Measurements from ENCODE around the gene MPIG6B.

The MPIG6B gene

GRCh38 chr6:31730631-31731086, 7.5 kb downstream of the MPIG6B start:
- ATAC-seq (replicated peaks) (no peak), DNase-seq (no peak)
- Mint-ChIP-seq H3K4me3 (peak overlapping the region; percentile 95 to 97), H3K27me3 (no peaks in the 10 kb centered on the region), H3K27ac (peak overlapping the region; percentile 81 to 83), H3K36me3 (ENCODE audit: insufficient read depth) (peaks cover 62% of the 10 kb centered on the region), H3K4me1 (ENCODE audit: low read depth in 2 of 2) (peaks cover 45 to 57% of the 10 kb centered on the region in 2 donors), H3K9me3 (no peaks in the 10 kb centered on the region)

- no peak overlapping the region for H3K4me3 Mint-ChIP-seq
- H3K27ac Mint-ChIP-seq: no peak overlapping the region
- H3K36me3 Mint-ChIP-seq (ENCODE audit: insufficient read depth): peaks cover 69% of the 10 kb centered on the region
- no peaks in the 10 kb centered on the region for H3K27me3 Mint-ChIP-seq
- no peaks in the 10 kb centered on the region for H3K9me3 Mint-ChIP-seq
- DNase-seq: no peak
- ATAC-seq (replicated peaks): no peak
- peaks cover 59 to 60% of the 10 kb centered on the region in 2 donors for H3K4me1 Mint-ChIP-seq (ENCODE audit: low read depth in 2 of 2)
These were observed 8.9 kb downstream of the MPIG6B start for GRCh38 chr6:31732029-31732428.

GRCh38 chr6:31733734-31734133, 10.6 kb downstream of the MPIG6B start:
- ATAC-seq (replicated peaks) (no peak), DNase-seq (no peak)
- H3K4me1 Mint-ChIP-seq (ENCODE audit: low read depth in 2 of 2): peaks cover 64 to 72% of the 10 kb centered on the region in 2 donors
- no peaks in the 10 kb centered on the region for H3K27me3 Mint-ChIP-seq
- H3K4me3 Mint-ChIP-seq: peak overlapping the region; percentile 95 to 97
- H3K9me3 Mint-ChIP-seq: no peaks in the 10 kb centered on the region
- peaks cover 73% of the 10 kb centered on the region for H3K36me3 Mint-ChIP-seq (ENCODE audit: insufficient read depth)
- H3K27ac Mint-ChIP-seq: peak overlapping the region in 1 of 2 donors; percentile 90

- no peak for DNase-seq
- Mint-ChIP-seq H3K36me3 (ENCODE audit: insufficient read depth) (peaks cover 72% of the 10 kb centered on the region), H3K27ac (peak overlapping the region; percentile 89 to 90), H3K4me3 (peak overlapping the region; percentile 95 to 97), H3K9me3 (no peaks in the 10 kb centered on the region), H3K27me3 (no peaks in the 10 kb centered on the region), H3K4me1 (ENCODE audit: low read depth in 2 of 2) (peaks cover 64 to 74% of the 10 kb centered on the region in 2 donors)
- peak; percentile 41 for ATAC-seq (replicated peaks)
These were observed 11.2 kb downstream of the MPIG6B start for GRCh38 chr6:31734247-31734820.

GRCh38 chr6:31734821-31735406, 11.7 kb downstream of the MPIG6B start:
- Mint-ChIP-seq H3K27ac (peak overlapping the region; percentile 89 to 90), H3K27me3 (no peaks in the 10 kb centered on the region), H3K36me3 (ENCODE audit: insufficient read depth) (peaks cover 75% of the 10 kb centered on the region), H3K4me1 (ENCODE audit: low read depth in 2 of 2) (peaks cover 66 to 76% of the 10 kb centered on the region in 2 donors), H3K4me3 (peak overlapping the region; percentile 95 to 97), H3K9me3 (no peaks in the 10 kb centered on the region)
- peak; percentile 34 to 41 (median 36) for DNase-seq
- ATAC-seq (replicated peaks): no peak

- no peaks in the 10 kb centered on the region for H3K27me3 Mint-ChIP-seq
- peaks cover 65 to 76% of the 10 kb centered on the region in 2 donors for H3K4me1 Mint-ChIP-seq (ENCODE audit: low read depth in 2 of 2)
These were observed 13.0 kb downstream of the MPIG6B start, which contains the start of gene CLIC1 for GRCh38 chr6:31736021-31736767. Gene CLIC1 (minus strand): TSS chr6:31736530. CDS start chr6:31736300, 230 bp downstream.

GRCh38 chr6:31736768-31737314, 13.7 kb downstream of the MPIG6B start:
- DNase-seq: no peak
- peaks cover 66% of the 10 kb centered on the region for H3K36me3 Mint-ChIP-seq (ENCODE audit: insufficient read depth)
- H3K4me3 Mint-ChIP-seq: peak overlapping the region; percentile 95 to 97
- H3K27me3 Mint-ChIP-seq: no peaks in the 10 kb centered on the region
- H3K9me3 Mint-ChIP-seq: no peaks in the 10 kb centered on the region
- no peak for ATAC-seq (replicated peaks)
- H3K27ac Mint-ChIP-seq: peak overlapping the region; percentile 89 to 90
- peaks cover 65 to 82% of the 10 kb centered on the region in 2 donors for H3K4me1 Mint-ChIP-seq (ENCODE audit: low read depth in 2 of 2)

More at GRCh38 chr6:31736021-31736767, 13.0 kb downstream of the MPIG6B start, which contains the start of gene CLIC1:
- ATAC-seq (replicated peaks) (peak; percentile 33), DNase-seq (peak; percentile 40 to 49 (median 48))
- Mint-ChIP-seq H3K4me3 (peak within 1 kb of the TSS; percentile 95 to 97), H3K36me3 (ENCODE audit: insufficient read depth) (peaks cover 72% of the 10 kb centered on the region), H3K9me3 (no peaks in the 10 kb centered on the region), H3K27ac (peak within 1 kb of the TSS; percentile 89 to 90)

- no peak for DNase-seq
- H3K27ac Mint-ChIP-seq: peak overlapping the region; percentile 89 to 90
These were observed 14.3 kb downstream of the MPIG6B start for GRCh38 chr6:31737315-31737990.

GRCh38 chr6:31737991-31738979, 15.1 kb downstream of the MPIG6B start:
- Mint-ChIP-seq H3K4me3 (peak overlapping the region; percentile 95 to 97), H3K4me1 (ENCODE audit: low read depth in 2 of 2) (peaks cover 63 to 75% of the 10 kb centered on the region in 2 donors), H3K27ac (peak overlapping the region; percentile 89 to 90), H3K9me3 (no peaks in the 10 kb centered on the region), H3K36me3 (ENCODE audit: insufficient read depth) (peaks cover 54% of the 10 kb centered on the region), H3K27me3 (no peaks in the 10 kb centered on the region)
- peak; percentile 46 for ATAC-seq (replicated peaks)
- peak; percentile 48 to 52 (median 52) for DNase-seq

More at GRCh38 chr6:31737315-31737990, 14.3 kb downstream of the MPIG6B start:
- no peaks in the 10 kb centered on the region for H3K27me3 Mint-ChIP-seq
- peak overlapping the region; percentile 95 to 97 for H3K4me3 Mint-ChIP-seq
- no peak for ATAC-seq (replicated peaks)
- H3K36me3 Mint-ChIP-seq (ENCODE audit: insufficient read depth): peaks cover 60% of the 10 kb centered on the region
- H3K9me3 Mint-ChIP-seq: no peaks in the 10 kb centered on the region
- H3K4me1 Mint-ChIP-seq (ENCODE audit: low read depth in 2 of 2): peaks cover 63 to 78% of the 10 kb centered on the region in 2 donors

GRCh38 chr6:31739639-31740396, 16.6 kb downstream of the MPIG6B start, which contains the start of gene MSH5:
Gene MSH5 (plus strand): TSS chr6:31740005. CDS start chr6:31740467, 462 bp downstream.
- H3K4me1 Mint-ChIP-seq (ENCODE audit: low read depth in 2 of 2): peaks cover 48 to 64% of the 10 kb centered on the region in 2 donors
- peaks cover 39% of the 10 kb centered on the region for H3K36me3 Mint-ChIP-seq (ENCODE audit: insufficient read depth)
- H3K9me3 Mint-ChIP-seq: no peaks in the 10 kb centered on the region
- H3K27me3 Mint-ChIP-seq: no peaks in the 10 kb centered on the region
- peak within 1 kb of the TSS; percentile 95 to 97 for H3K4me3 Mint-ChIP-seq
- H3K27ac Mint-ChIP-seq: peak within 1 kb of the TSS; percentile 89 to 90
- DNase-seq: peak; percentile 91 to 92 (median 92)
- ATAC-seq (replicated peaks): peak; percentile 85

- Mint-ChIP-seq H3K4me1 (ENCODE audit: low read depth in 2 of 2) (peaks cover 47 to 61% of the 10 kb centered on the region in 2 donors), H3K36me3 (ENCODE audit: insufficient read depth) (peaks cover 35% of the 10 kb centered on the region), H3K27ac (peak overlapping the region; percentile 89 to 90), H3K9me3 (no peaks in the 10 kb centered on the region), H3K27me3 (no peaks in the 10 kb centered on the region), H3K4me3 (peak overlapping the region; percentile 95 to 97)
- DNase-seq (no peak), ATAC-seq (replicated peaks) (no peak)
These were observed 17.4 kb downstream of the MPIG6B start for GRCh38 chr6:31740397-31741223.
